ENCODE measurements around the gene LBH. TPM values are rescaled to one million over a fixed set of nuclear protein-coding genes. Genes with fewer than 3 reads are reported as not detected.

The LBH gene
- 61.7 TPM for total RNA-seq

GRCh38 chr2:30231212-30231995 is at the start of gene LBH:
TSS of gene LBH (plus strand) at chr2:30231534. CDS start at chr2:30231739, 205 bp downstream.

Small RNA genes within 50 kb of the gene (small RNA-seq; reads per million reads assigned to genes)
- gene SNORA10B (ENCODE audit: low replicate concordance) = not detected

Other genes starting within 250 kb of the LBH start
- 82.3 TPM for gene YPEL5, start 84.5 kb upstream of the LBH start, total RNA-seq
- gene LCLAT1, start 215.7 kb downstream of the LBH start, total RNA-seq = 34.7 TPM